Uterus (tissue), 4 donors: ENCODE measurements around the gene ZNF530. TPM values are rescaled to one million over a fixed set of nuclear protein-coding genes. Genes with fewer than 3 reads are reported as not detected.

ENCODE experiments used
- DNase-seq, 2 donors: peaks; one replicate each; pipeline ENCODE4 v3.0.0-alpha.2; 2019 to 2020
- H3K27ac ChIP-seq, 2 donors: fragments of 200-600 bp; sonication (generic); 1 replicate in 1 of 2; 2 replicates in 1 of 2; pipeline ENCODE4 v1.5.1; 2016 to 2018
- H3K27me3 ChIP-seq, 2 donors: fragments of 200-600 bp; sonication (generic); one replicate each; pipeline ENCODE4 v1.5.1; 2018 to 2019; ENCODE audit warnings: control low read depth in 1 of 2
- H3K36me3 ChIP-seq, 2 donors: fragments of 200-600 bp; sonication (generic); one replicate each; pipeline ENCODE4 v1.5.1; 2019; ENCODE audit warnings: control low read depth in 1 of 2
- H3K4me1 ChIP-seq, 2 donors: fragments of 200-600 bp; sonication (generic); one replicate each; pipeline ENCODE4 v1.5.1; 2018 to 2019; ENCODE audit warnings: control low read depth in 1 of 2
- H3K4me3 ChIP-seq, 2 donors: fragments of 200-600 bp; sonication (generic); 1 replicate in 1 of 2; 2 replicates in 1 of 2; pipeline ENCODE4 v1.5.1; 2018 to 2019; ENCODE audit warnings: mild to moderate bottlenecking in 1 of 2
- H3K9me3 ChIP-seq, 2 donors: fragments of 200-600 bp; sonication (generic); one replicate each; pipeline ENCODE4 v1.5.1; 2019; ENCODE audit warnings: control low read depth in 1 of 2
- CTCF ChIP-seq, 4 experiments: fragments of 200-600 bp in 2 of 4; fragments of 450-650 bp in 2 of 4; sonication (generic) in 2 of 4; IDR thresholded peaks; one replicate each; pipeline ENCODE4 v1.5.1; 2016 to 2019; ENCODE audit warnings: antibody characterized with exemption in 4 of 4, mild to moderate bottlenecking in 2 of 4, moderate library complexity in 1 of 4
- POLR2A ChIP-seq, 2 donors: fragments of 450-650 bp; IDR thresholded peaks; one replicate each; pipeline ENCODE4 v1.6.1; 2016; ENCODE audit warnings: antibody characterized with exemption in 2 of 2, mild to moderate bottlenecking in 1 of 2, moderate library complexity in 1 of 2
- intact Hi-C: fragments of 100-400 bp; cut with DNase I; formaldehyde crosslinking; loops from one replicate; pipeline ENCODE4 v1.15.1; 2023; ENCODE audit warnings: low total_unique reads
- total RNA-seq, 4 donors: library from RNA; depleted of rRNA in 3 of 4; stranded (reverse); fragments of >200 nt in 3 of 4; gene quantifications; one replicate each; pipeline versions ENCODE4 v1.1.0 to v1.2.4, GENCODE V29; 2014 to 2023
- donor health status: DM: yes; HTN: yes; CAD: no.

ZNF530 gene
- total RNA-seq, 4 donors from 2014 or later = 0.29 to 33.0 (median 4.7) TPM

DNA sequence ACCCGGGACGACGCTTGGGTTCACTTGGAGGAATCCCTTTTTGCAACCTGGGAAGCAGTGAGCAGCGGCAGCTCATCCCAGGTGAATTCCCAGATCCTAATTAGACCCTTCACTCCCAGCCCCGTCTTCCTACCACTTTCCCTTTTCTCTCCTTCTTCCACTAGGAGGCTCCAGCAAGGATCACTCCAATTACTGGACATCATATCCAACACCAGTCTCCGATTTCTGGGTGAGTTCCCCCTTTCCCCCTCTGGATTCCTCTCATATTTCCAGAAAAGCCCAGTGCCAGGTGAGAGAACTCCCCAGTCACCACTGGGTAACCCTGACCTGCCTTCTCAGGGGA, 51.9 kb downstream of the ZNF530 start:
- no peak overlapping the region for H3K4me3 ChIP-seq
- intact Hi-C loops = no loop called here

GRCh38 chr19:57653689-57654088, 54.0 kb downstream of the ZNF530 start:
- Histone ChIP-seq H3K9me3 (no peaks in the 10 kb centered on the region), H3K4me1 (no peaks in the 10 kb centered on the region), H3K36me3 (no peaks in the 10 kb centered on the region), H3K27ac (no peak overlapping the region), H3K27me3 (no peaks in the 10 kb centered on the region), H3K4me3 (no peak overlapping the region)
- no peak for DNase-seq
- intact Hi-C loops = no loop called here
- TF ChIP-seq POLR2A (IDR thresholded peaks at IDR 0.05) = no peak
- TF ChIP-seq CTCF (IDR thresholded peaks at IDR 0.05) = no peak

More for the DNA sequence above, 51.9 kb downstream of the ZNF530 start:
- Histone ChIP-seq H3K27ac (no peak overlapping the region), H3K27me3 (no peaks in the 10 kb centered on the region), H3K9me3 (no peaks in the 10 kb centered on the region), H3K36me3 (no peaks in the 10 kb centered on the region), H3K4me1 (no peaks in the 10 kb centered on the region)
- DNase-seq = no peak
- no peak for TF ChIP-seq CTCF (IDR thresholded peaks at IDR 0.05)
- no peak for TF ChIP-seq POLR2A (IDR thresholded peaks at IDR 0.05)

DNA sequence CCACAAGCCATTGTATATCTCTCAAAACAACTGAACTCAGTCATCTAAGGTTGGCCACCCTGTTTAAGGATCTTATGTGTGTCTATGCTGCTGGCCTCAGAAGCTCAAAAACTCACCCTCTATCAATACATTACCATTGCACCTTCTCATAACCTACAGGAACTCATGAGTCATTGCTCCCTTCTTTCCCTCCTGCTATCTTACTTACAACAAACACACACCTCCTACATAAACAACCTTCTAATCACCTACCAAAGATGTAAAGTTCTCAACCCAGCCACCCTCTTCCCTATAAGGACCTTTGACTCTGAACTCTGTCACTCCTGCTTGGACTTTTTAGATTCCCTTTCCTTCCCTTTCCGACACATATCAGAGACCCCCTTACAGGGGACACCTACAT, 55.8 kb downstream of the ZNF530 start:
- no peaks in the 10 kb centered on the region for H3K9me3 ChIP-seq
- no peaks in the 10 kb centered on the region for H3K27me3 ChIP-seq
- intact Hi-C loops = no loop called here
- no peak overlapping the region for H3K27ac ChIP-seq
- no peak for DNase-seq
- no peaks in the 10 kb centered on the region for H3K36me3 ChIP-seq
- H3K4me3 ChIP-seq = no peak overlapping the region
- H3K4me1 ChIP-seq = no peaks in the 10 kb centered on the region
- TF ChIP-seq CTCF (IDR thresholded peaks at IDR 0.05) = no peak
- TF ChIP-seq POLR2A (IDR thresholded peaks at IDR 0.05) = no peak

DNA sequence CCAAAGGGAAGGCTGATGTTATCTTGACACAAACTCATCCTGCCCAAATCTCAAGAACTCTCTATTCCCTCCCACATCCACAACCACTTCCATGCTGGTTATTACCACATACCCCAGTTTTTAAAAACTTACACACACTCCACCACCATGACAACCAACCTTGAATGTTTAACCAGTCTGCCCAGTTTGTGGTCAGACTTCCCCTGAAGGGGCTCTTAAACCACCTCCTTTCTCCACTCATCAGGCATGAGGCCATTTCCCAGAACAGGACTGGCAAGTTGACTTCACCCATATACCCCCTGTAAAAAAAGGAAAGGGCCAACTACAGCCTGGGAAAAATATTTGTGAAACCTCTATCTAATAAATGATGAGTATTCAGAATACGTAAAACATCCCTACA, 56.7 kb downstream of the ZNF530 start:
- no peaks in the 10 kb centered on the region for H3K9me3 ChIP-seq
- no peaks in the 10 kb centered on the region for H3K4me1 ChIP-seq
- DNase-seq = no peak
- TF ChIP-seq CTCF (IDR thresholded peaks at IDR 0.05) (no peak), POLR2A (IDR thresholded peaks at IDR 0.05) (no peak)
- intact Hi-C loops = no loop called here
- no peaks in the 10 kb centered on the region for H3K36me3 ChIP-seq
- H3K27me3 ChIP-seq = no peaks in the 10 kb centered on the region
- H3K4me3 ChIP-seq = no peak overlapping the region
- H3K27ac ChIP-seq = no peak overlapping the region

Other genes starting within 250 kb of the ZNF530 start
- 10 to 100 TPM in 2 of 4 donors, 1 to 10 TPM in 2; 4.1 to 25.0 (median 8.3) TPM for gene ZNF304, start 248.6 kb upstream of the ZNF530 start, total RNA-seq
- gene TRAPPC2B, start 236.3 kb upstream of the ZNF530 start, total RNA-seq = 10 to 100 TPM in 2 of 4 donors, 1 to 10 TPM in 1, not detected in 1; 2.0 to 21.0 (median 10.6) TPM
- gene ZNF547, start 236.3 kb upstream of the ZNF530 start, total RNA-seq = 1 to 10 TPM in 2 of 4 donors, not detected in 2; 2.1 to 5.7 TPM
- gene ZNF548, start 210.0 kb upstream of the ZNF530 start, total RNA-seq = 10 to 100 TPM; 12.6 to 77.9 (median 53.1) TPM
- gene ZNF17, start 188.7 kb upstream of the ZNF530 start, total RNA-seq = 10 to 100 TPM; 14.9 to 41.6 (median 18.9) TPM
- gene ZNF749, start 164.6 kb upstream of the ZNF530 start, total RNA-seq = 10 to 100 TPM in 3 of 4 donors, under 1 TPM in 1; 0.88 to 31.1 (median 11.6) TPM
- gene VN1R1, start 142.7 kb upstream of the ZNF530 start, total RNA-seq = 1 to 10 TPM in 2 of 4 donors, under 1 TPM in 1, not detected in 1; under 0.01 to 2.2 (median 2.0) TPM
- 10 to 100 TPM in 3 of 4 donors, 1 to 10 TPM in 1; 7.2 to 48.0 (median 12.6) TPM for gene ZNF772, start 122.3 kb upstream of the ZNF530 start, total RNA-seq
- gene ZNF419, start 112.1 kb upstream of the ZNF530 start, total RNA-seq = 10 to 100 TPM in 3 of 4 donors, 1 to 10 TPM in 1; 2.6 to 69.4 (median 16.9) TPM
- gene ZNF773, start 99.9 kb upstream of the ZNF530 start, total RNA-seq = 10 to 100 TPM in 3 of 4 donors, 1 to 10 TPM in 1; 2.9 to 34.3 (median 17.0) TPM
- gene ZNF549, start 72.5 kb upstream of the ZNF530 start, total RNA-seq = 10 to 100 TPM in 2 of 4 donors, 1 to 10 TPM in 2; 8.2 to 38.9 (median 14.2) TPM
- 10 to 100 TPM in 1 of 4 donors, 1 to 10 TPM in 3; 4.4 to 25.6 (median 6.9) TPM for gene ZNF550, start 40.0 kb upstream of the ZNF530 start, total RNA-seq
- gene ZNF416, start 21.0 kb upstream of the ZNF530 start, total RNA-seq = 10 to 100 TPM in 1 of 4 donors, 1 to 10 TPM in 2, under 1 TPM in 1; 0.26 to 11.9 (median 5.7) TPM
- 10 to 100 TPM in 2 of 4 donors, 1 to 10 TPM in 2; 6.8 to 26.5 (median 11.0) TPM for gene ZIK1, start 15.7 kb upstream of the ZNF530 start, total RNA-seq
- 10 to 100 TPM in 3 of 4 donors, 1 to 10 TPM in 1; 1.5 to 60.1 (median 16.5) TPM for gene ZNF134, start 14.4 kb downstream of the ZNF530 start, total RNA-seq
- gene ZNF211, start 33.3 kb downstream of the ZNF530 start, total RNA-seq = 100 to 1,000 TPM in 1 of 4 donors, 10 to 100 TPM in 2, 1 to 10 TPM in 1; 9.4 to 115 (median 20.7) TPM
- not detected for gene ZSCAN4, start 69.0 kb downstream of the ZNF530 start, total RNA-seq
- gene ZNF551, start 82.1 kb downstream of the ZNF530 start, total RNA-seq = 100 to 1,000 TPM in 1 of 4 donors, 10 to 100 TPM in 2, 1 to 10 TPM in 1; 8.7 to 123 (median 27.2) TPM
- 10 to 100 TPM in 1 of 4 donors, 1 to 10 TPM in 2, under 1 TPM in 1; 0.88 to 27.4 (median 1.5) TPM for gene ZNF154, start 109.3 kb downstream of the ZNF530 start, total RNA-seq
- 10 to 100 TPM in 1 of 4 donors, 1 to 10 TPM in 2, under 1 TPM in 1; 0.88 to 20.2 (median 3.4) TPM for gene ZNF671, start 127.7 kb downstream of the ZNF530 start, total RNA-seq
- gene ZNF776, start 146.9 kb downstream of the ZNF530 start, total RNA-seq = 10 to 100 TPM in 3 of 4 donors, under 1 TPM in 1; 0.29 to 34.4 (median 17.9) TPM
- 10 to 100 TPM in 2 of 4 donors, 1 to 10 TPM in 2; 4.6 to 42.0 (median 16.1) TPM for gene ZNF586, start 169.8 kb downstream of the ZNF530 start, total RNA-seq
- 10 to 100 TPM in 2 of 4 donors, 1 to 10 TPM in 1, under 1 TPM in 1; 0.77 to 15.0 (median 9.3) TPM for gene ZNF552, start 215.0 kb downstream of the ZNF530 start, total RNA-seq
- gene ZNF587B, start 230.4 kb downstream of the ZNF530 start, total RNA-seq = 10 to 100 TPM in 3 of 4 donors, 1 to 10 TPM in 1; 5.9 to 30.6 (median 15.0) TPM
- gene ZNF587, start 250.0 kb downstream of the ZNF530 start, total RNA-seq = 10 to 100 TPM; 21.3 to 80.0 (median 39.6) TPM